Karpas-422 (cell line): ENCODE data around the gene RPS19BP1. TPM values are rescaled to one million over a fixed set of nuclear protein-coding genes. Genes with fewer than 3 reads are reported as not detected.
A peak's percentile ranks its signal among the peaks of the same experiment; 100 is the strongest.

Source experiments
- DNase-seq: peaks from one replicate; pipeline ENCODE4 v3.0.0-alpha.2; 2015
- H2AFZ ChIP-seq: fragments of 200-600 bp; sonication (generic); 2 replicates; pipeline ENCODE4 v1.6.1; 2014; ENCODE audit warnings: antibody characterized with exemption, low read length, mixed read lengths
- H3K27ac ChIP-seq: fragments of 200-600 bp; sonication (generic); 2 replicates; pipeline ENCODE4 v1.5.1; 2014; ENCODE audit warnings: mild to moderate bottlenecking, low read length, moderate library complexity
- H3K27me3 ChIP-seq: fragments of 200-600 bp; sonication (generic); 2 replicates; pipeline ENCODE4 v1.6.1; 2014; ENCODE audit warnings: low read length, mixed read lengths
- H3K36me3 ChIP-seq: fragments of 200-600 bp; sonication (generic); 2 replicates; pipeline ENCODE4 v1.6.1; 2014; ENCODE audit warnings: low read length, mixed read lengths; ENCODE audit not compliant: insufficient read depth
- H3K4me1 ChIP-seq: fragments of 200-600 bp; sonication (generic); 2 replicates; pipeline ENCODE4 v1.6.1; 2014; ENCODE audit warnings: mild to moderate bottlenecking, low read length, mixed read lengths
- H3K4me2 ChIP-seq: fragments of 200-600 bp; sonication (generic); 2 replicates; pipeline ENCODE4 v1.6.1; 2014; ENCODE audit warnings: low read length, low read depth, mild to moderate bottlenecking; ENCODE audit not compliant: poor library complexity, severe bottlenecking
- H3K4me3 ChIP-seq: fragments of 200-600 bp; sonication (generic); 2 replicates; pipeline ENCODE4 v1.5.1; 2014; ENCODE audit warnings: mild to moderate bottlenecking, antibody characterized with exemption, low read length, mixed read lengths
- H3K79me2 ChIP-seq: fragments of 200-600 bp; sonication (generic); 2 replicates; pipeline ENCODE4 v1.6.1; 2014; ENCODE audit warnings: mild to moderate bottlenecking, low read length, mixed read lengths
- H3K9ac ChIP-seq: fragments of 200-600 bp; sonication (generic); 2 replicates; pipeline ENCODE4 v1.6.0; 2014; ENCODE audit warnings: low read length
- H3K9me2 ChIP-seq: fragments of 200-600 bp; sonication (generic), shearing (Covaris generic); replicated peaks from 2 replicates; pipeline ENCODE4 v1.6.0; 2014; ENCODE audit warnings: mild to moderate bottlenecking, low read length, moderate library complexity; ENCODE audit not compliant: insufficient read depth
- H3K9me3 ChIP-seq: fragments of 300-700, 200-600 bp; sonication (generic); 2 replicates; pipeline ENCODE4 v1.6.1; 2014; ENCODE audit warnings: low read length, mixed read lengths
- H4K20me1 ChIP-seq: fragments of 200-600 bp; sonication (generic); 2 replicates; pipeline ENCODE4 v1.6.1; 2014; ENCODE audit warnings: mild to moderate bottlenecking, antibody characterized with exemption, low read length, low read depth; ENCODE audit not compliant: insufficient read depth
- total RNA-seq: library from RNA; depleted of rRNA; stranded (reverse); fragments of >200 nt; shearing (Covaris generic); gene quantifications from 2 replicates; pipeline ENCODE4 v1.2.3, GENCODE V29; 2014; ENCODE audit warnings: low replicate concordance

The RPS19BP1 gene
- total RNA-seq, 1 experiment from 2014 or later, result 91.1 TPM

- Histone ChIP-seq H3K9me3 (no peaks in the 10 kb centered on the region), H3K9me2 (no peaks in the 10 kb centered on the region), H3K36me3 (peaks cover 12% of the 10 kb centered on the region; the same call in 1 of the 2 replicates), H3K4me1 (peaks cover 75% of the 10 kb centered on the region), H4K20me1 (peaks cover 15% of the 10 kb centered on the region; the same call in 1 of the 2 replicates), H2AFZ (no peak overlapping the region), H3K79me2 (peaks cover 22% of the 10 kb centered on the region), H3K4me3 (peak overlapping the region; percentile 68), H3K4me2 (peak overlapping the region; percentile 88), H3K9ac (peak overlapping the region; percentile 79), H3K27ac (peak overlapping the region; percentile 96), H3K27me3 (no peaks in the 10 kb centered on the region)
- peak; percentile 98 for DNase-seq
Observed at GRCh38 chr22:39528681-39529486, 3.7 kb downstream of the RPS19BP1 start.

GRCh38 chr22:39528080-39528661 lies 4.4 kb downstream of the RPS19BP1 start:
- Histone ChIP-seq H3K27me3 (no peaks in the 10 kb centered on the region), H3K4me2 (peak overlapping the region; percentile 88), H3K9ac (peak overlapping the region; percentile 79), H3K36me3 (peaks cover 14% of the 10 kb centered on the region), H2AFZ (no peak overlapping the region), H3K4me1 (peaks cover 78% of the 10 kb centered on the region), H3K9me2 (no peaks in the 10 kb centered on the region), H3K4me3 (peak overlapping the region; percentile 68), H3K79me2 (peaks cover 22% of the 10 kb centered on the region), H4K20me1 (peaks cover 17% of the 10 kb centered on the region; the same call in 1 of the 2 replicates), H3K27ac (peak overlapping the region; percentile 96), H3K9me3 (no peaks in the 10 kb centered on the region)
- DNase-seq, result peak; percentile 69

- H3K4me1 ChIP-seq, result peaks cover 81% of the 10 kb centered on the region
- H3K9me2 ChIP-seq, result no peaks in the 10 kb centered on the region
- peak; percentile 76 for DNase-seq
- peak overlapping the region; percentile 96 for H3K27ac ChIP-seq
- H3K79me2 ChIP-seq, result peaks cover 26% of the 10 kb centered on the region
- no peak overlapping the region for H2AFZ ChIP-seq
- H3K36me3 ChIP-seq, result peaks cover 21% of the 10 kb centered on the region
- H3K4me3 ChIP-seq, result peak overlapping the region; percentile 68
- peak overlapping the region; percentile 88 for H3K4me2 ChIP-seq
- no peaks in the 10 kb centered on the region for H3K9me3 ChIP-seq
- peaks cover 23% of the 10 kb centered on the region; the same call in 1 of the 2 replicates for H4K20me1 ChIP-seq
- H3K9ac ChIP-seq, result peak overlapping the region; percentile 79
- H3K27me3 ChIP-seq, result no peaks in the 10 kb centered on the region
Observed at GRCh38 chr22:39527481-39527961, 5.0 kb downstream of the RPS19BP1 start.

GRCh38 chr22:39526736-39527171 lies 5.8 kb downstream of the RPS19BP1 start:
- peaks cover 27% of the 10 kb centered on the region for H3K36me3 ChIP-seq
- peak overlapping the region; percentile 96 for H3K27ac ChIP-seq
- no peak overlapping the region for H2AFZ ChIP-seq
- no peak overlapping the region for H3K4me3 ChIP-seq
- 0 out of 2 replicates have a peak overlapping the region, but pooled peaks have one; percentile 6 for H3K9ac ChIP-seq
- no peaks in the 10 kb centered on the region for H3K9me3 ChIP-seq
- DNase-seq, result peak; percentile 86
- peaks cover 87% of the 10 kb centered on the region for H3K4me1 ChIP-seq
- peaks cover 20% of the 10 kb centered on the region for H3K79me2 ChIP-seq
- H4K20me1 ChIP-seq, result peaks cover 26% of the 10 kb centered on the region
- no peaks in the 10 kb centered on the region for H3K27me3 ChIP-seq
- H3K9me2 ChIP-seq, result no peaks in the 10 kb centered on the region
- no peak overlapping the region for H3K4me2 ChIP-seq

- no peak overlapping the region for H2AFZ ChIP-seq
- no peak overlapping the region for H3K4me2 ChIP-seq
- no peaks in the 10 kb centered on the region for H3K9me3 ChIP-seq
- H3K4me3 ChIP-seq, result no peak overlapping the region
- peaks cover 39% of the 10 kb centered on the region for H3K36me3 ChIP-seq
- H3K79me2 ChIP-seq, result peaks cover 21% of the 10 kb centered on the region
- DNase-seq, result no peak
- peak overlapping the region; percentile 96 for H3K27ac ChIP-seq
- H3K9ac ChIP-seq, result no peak overlapping the region
- peaks cover 82% of the 10 kb centered on the region for H3K4me1 ChIP-seq
- H3K27me3 ChIP-seq, result no peaks in the 10 kb centered on the region
- no peaks in the 10 kb centered on the region for H3K9me2 ChIP-seq
- H4K20me1 ChIP-seq, result peaks cover 28% of the 10 kb centered on the region
Observed at GRCh38 chr22:39525658-39525975, 6.9 kb downstream of the RPS19BP1 start.

GRCh38 chr22:39524753-39525657 lies 7.5 kb downstream of the RPS19BP1 start:
- no peak overlapping the region for H3K4me2 ChIP-seq
- no peaks in the 10 kb centered on the region for H3K27me3 ChIP-seq
- DNase-seq, result peak; percentile 79
- peaks cover 76% of the 10 kb centered on the region for H3K4me1 ChIP-seq
- H4K20me1 ChIP-seq, result peaks cover 30% of the 10 kb centered on the region
- H3K36me3 ChIP-seq, result peaks cover 37% of the 10 kb centered on the region
- H3K9me3 ChIP-seq, result no peaks in the 10 kb centered on the region
- H3K9me2 ChIP-seq, result no peaks in the 10 kb centered on the region
- no peak overlapping the region for H3K4me3 ChIP-seq
- no peak overlapping the region for H3K9ac ChIP-seq
- H3K27ac ChIP-seq, result peak overlapping the region; percentile 96
- no peak overlapping the region for H2AFZ ChIP-seq
- H3K79me2 ChIP-seq, result peaks cover 21% of the 10 kb centered on the region

GRCh38 chr22:39524089-39524752 lies 8.3 kb downstream of the RPS19BP1 start:
- Histone ChIP-seq H3K36me3 (peaks cover 33% of the 10 kb centered on the region), H3K9me3 (no peaks in the 10 kb centered on the region), H3K4me2 (no peak overlapping the region), H3K9me2 (no peaks in the 10 kb centered on the region), H3K4me3 (no peak overlapping the region), H3K4me1 (peaks cover 69% of the 10 kb centered on the region), H2AFZ (no peak overlapping the region), H3K9ac (no peak overlapping the region), H3K27me3 (no peaks in the 10 kb centered on the region), H3K79me2 (peaks cover 19% of the 10 kb centered on the region), H3K27ac (no peak overlapping the region), H4K20me1 (peaks cover 30% of the 10 kb centered on the region)
- DNase-seq, result peak; percentile 81
